Fibroblast of gingiva (primary cell): ENCODE data around the gene PPP2R5C.
A peak's percentile ranks its signal among the peaks of the same experiment; 100 is the strongest.

Experiments
- DNase-seq: peaks from one replicate; pipeline ENCODE4 v3.0.0-alpha.2; 2011; ENCODE audit warnings: low read depth

The PPP2R5C gene

GRCh38 chr14:101887219-101887618 is 125.7 kb downstream of the PPP2R5C start:
- DNase-seq: no peak

- no peak for DNase-seq
These were observed 126.7 kb downstream of the PPP2R5C start for GRCh38 chr14:101888182-101888581.

GRCh38 chr14:101889366-101889765 is 127.9 kb downstream of the PPP2R5C start:
- no peak for DNase-seq

- peak; percentile 43 for DNase-seq
These were observed 128.4 kb downstream of the PPP2R5C start for GRCh38 chr14:101889898-101890297.

GRCh38 chr14:101891471-101891870 is 130.0 kb downstream of the PPP2R5C start:
- DNase-seq: no peak

- DNase-seq: no peak
These were observed 132.2 kb downstream of the PPP2R5C start for GRCh38 chr14:101893759-101894158.

- no peak for DNase-seq
These were observed 133.0 kb downstream of the PPP2R5C start for GRCh38 chr14:101894365-101895081.

- DNase-seq: no peak
These were observed 133.7 kb downstream of the PPP2R5C start for GRCh38 chr14:101895256-101895655.

GRCh38 chr14:101897326-101897725 is 135.8 kb downstream of the PPP2R5C start:
- DNase-seq: no peak

GRCh38 chr14:101898416-101898815 is 136.9 kb downstream of the PPP2R5C start:
- DNase-seq: no peak

- no peak for DNase-seq
These were observed 137.8 kb downstream of the PPP2R5C start for GRCh38 chr14:101899263-101899662.

- no peak for DNase-seq
These were observed 138.7 kb downstream of the PPP2R5C start for GRCh38 chr14:101900253-101900652.

- DNase-seq: no peak
These were observed 141.6 kb downstream of the PPP2R5C start for GRCh38 chr14:101903111-101903561.

- DNase-seq: no peak
These were observed 144.1 kb downstream of the PPP2R5C start for GRCh38 chr14:101905614-101906013.

- no peak for DNase-seq
These were observed 145.1 kb downstream of the PPP2R5C start for GRCh38 chr14:101906645-101907044.

- DNase-seq: no peak
These were observed 146.1 kb downstream of the PPP2R5C start for GRCh38 chr14:101907619-101908018.

GRCh38 chr14:101908795-101909194 is 147.3 kb downstream of the PPP2R5C start:
- no peak for DNase-seq

- no peak for DNase-seq
These were observed 148.0 kb downstream of the PPP2R5C start for GRCh38 chr14:101909371-101910096.

GRCh38 chr14:101912841-101913240 is 151.3 kb downstream of the PPP2R5C start:
- no peak for DNase-seq

- DNase-seq: no peak
These were observed 152.6 kb downstream of the PPP2R5C start for GRCh38 chr14:101914083-101914482.

- no peak for DNase-seq
These were observed 154.6 kb downstream of the PPP2R5C start for GRCh38 chr14:101915871-101916815.

GRCh38 chr14:101916816-101917412 is 155.4 kb downstream of the PPP2R5C start:
- DNase-seq: no peak
